NCI-H1694 (cell line): Measurements from ENCODE around the gene PRTFDC1.
A peak's percentile ranks its signal among the peaks of the same experiment; 100 is the strongest.
"Not testable (repeated sequence)": the region's sequence is repeated elsewhere in the genome, so short reads cannot be mapped to it uniquely, and the experiment has no call there.

Experiments used
- DNase-seq: peaks from one replicate; lab custom pipeline; 2025; lab: John Stamatoyannopoulos, UW

Gene PRTFDC1

DNA sequence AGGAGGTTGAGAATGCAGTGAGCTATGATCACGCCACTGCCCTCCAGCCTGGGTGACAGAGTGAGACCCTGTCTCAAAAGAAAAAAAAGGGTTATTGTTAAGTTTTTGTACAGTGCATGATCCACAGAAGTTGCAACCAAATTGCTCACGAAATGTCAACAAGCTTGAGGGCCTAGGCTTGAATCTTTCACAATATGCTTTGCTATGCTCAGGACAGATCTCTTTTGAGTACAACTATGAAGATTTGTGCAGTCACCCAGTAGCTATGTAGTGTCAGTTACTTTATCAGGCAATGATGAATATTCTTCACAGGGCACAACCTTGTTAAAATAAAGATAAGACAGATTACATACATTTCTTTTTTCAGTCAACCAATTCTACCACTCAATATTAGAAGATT, 109.2 kb downstream of the PRTFDC1 start:
- no peak for DNase-seq

DNA sequence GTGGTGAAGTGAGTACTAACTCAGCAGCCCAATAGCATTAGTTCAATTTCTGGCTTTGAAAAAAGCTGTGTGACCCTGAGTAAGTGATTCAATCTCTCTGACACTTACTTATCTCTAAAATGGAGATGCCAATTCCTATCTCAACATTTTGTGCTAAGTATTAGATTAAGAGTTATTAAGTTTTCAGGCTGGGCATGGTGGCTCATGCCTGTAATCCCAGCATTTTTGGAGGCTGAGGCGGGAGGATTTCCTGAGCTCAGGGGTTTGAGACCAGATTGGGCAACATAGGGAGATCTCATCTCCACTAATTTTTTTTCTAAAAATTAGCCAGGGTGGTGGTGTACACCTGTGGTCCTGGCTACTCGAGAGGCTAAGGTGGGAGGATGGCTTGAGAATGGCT, 109.5 kb downstream of the PRTFDC1 start:
- no peak for DNase-seq

DNA sequence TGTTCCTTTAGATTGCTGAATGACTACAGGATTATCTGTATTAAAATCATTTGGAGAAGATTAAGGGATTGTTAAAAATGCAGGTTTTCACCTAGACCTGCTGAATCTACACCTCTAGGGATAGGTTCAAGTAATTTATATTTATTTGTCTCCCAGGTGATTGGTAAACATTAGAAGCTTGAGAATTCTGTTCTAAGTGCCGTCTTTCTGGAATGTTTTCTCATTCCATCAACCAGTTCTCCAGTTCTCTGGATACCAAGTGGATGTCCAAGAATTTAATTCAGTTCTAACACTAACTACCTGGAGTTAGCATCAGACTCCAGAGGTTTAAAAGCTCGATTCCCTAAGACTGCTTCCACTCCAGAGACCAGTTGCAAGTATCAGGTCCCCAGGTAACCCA, 110.9 kb downstream of the PRTFDC1 start:
- DNase-seq = no peak

DNA sequence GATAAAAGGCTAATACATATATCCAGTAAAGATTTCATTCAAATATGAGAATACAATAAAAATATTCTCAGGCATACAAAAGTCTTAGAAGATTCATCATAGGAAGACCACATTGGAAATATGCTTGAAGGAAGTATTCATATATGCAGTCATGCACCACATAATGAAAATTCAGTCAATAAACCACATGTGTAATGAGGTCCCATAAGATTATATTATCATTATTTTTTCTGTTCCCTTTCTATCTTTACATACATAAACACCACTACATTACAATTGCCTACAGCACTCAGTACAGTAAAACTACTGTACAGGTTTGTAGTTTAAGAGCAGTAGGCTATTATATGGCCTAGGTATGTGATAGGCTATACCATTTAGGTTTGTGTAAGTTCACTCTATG, 111.6 kb downstream of the PRTFDC1 start:
- no peak for DNase-seq

DNA sequence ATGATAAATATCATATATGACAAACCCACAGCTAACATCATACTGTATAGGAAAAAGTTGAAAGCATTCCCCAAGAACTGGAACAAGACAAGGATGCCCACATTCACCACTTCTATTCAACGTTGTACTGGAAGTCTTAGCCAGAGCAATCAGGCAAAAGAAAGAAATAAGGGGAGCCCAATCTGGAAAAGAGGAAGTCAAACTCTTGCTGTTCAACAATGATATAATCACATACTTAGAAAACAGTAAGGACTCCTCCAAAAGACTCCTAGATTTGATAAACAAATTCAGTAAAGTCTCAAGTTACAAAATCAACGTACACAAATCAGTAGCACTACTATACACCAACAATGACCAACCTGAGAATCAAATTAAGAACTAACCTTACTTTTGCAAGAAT, 114.6 kb downstream of the PRTFDC1 start:
- not testable (repeated sequence) for DNase-seq

DNA sequence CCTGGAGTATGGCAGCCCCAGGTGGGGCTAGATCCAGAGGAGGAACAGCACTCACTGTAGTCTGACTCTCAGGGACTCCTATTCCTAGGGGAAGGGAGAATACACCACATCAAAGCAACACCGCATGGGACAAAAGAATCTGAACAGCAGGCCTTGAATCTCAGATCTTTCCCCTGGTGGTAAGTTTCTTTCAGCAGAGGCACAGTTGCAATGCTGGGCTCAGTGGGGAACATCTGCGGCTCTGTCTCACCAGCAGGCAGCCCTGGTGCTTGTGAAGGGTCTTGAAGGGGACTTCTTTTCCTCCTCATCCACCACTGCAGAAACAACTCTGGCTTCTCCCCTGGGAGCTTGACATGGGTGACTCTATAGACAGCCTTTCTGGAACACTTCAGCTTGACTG, 117.5 kb downstream of the PRTFDC1 start:
- no peak for DNase-seq

DNA sequence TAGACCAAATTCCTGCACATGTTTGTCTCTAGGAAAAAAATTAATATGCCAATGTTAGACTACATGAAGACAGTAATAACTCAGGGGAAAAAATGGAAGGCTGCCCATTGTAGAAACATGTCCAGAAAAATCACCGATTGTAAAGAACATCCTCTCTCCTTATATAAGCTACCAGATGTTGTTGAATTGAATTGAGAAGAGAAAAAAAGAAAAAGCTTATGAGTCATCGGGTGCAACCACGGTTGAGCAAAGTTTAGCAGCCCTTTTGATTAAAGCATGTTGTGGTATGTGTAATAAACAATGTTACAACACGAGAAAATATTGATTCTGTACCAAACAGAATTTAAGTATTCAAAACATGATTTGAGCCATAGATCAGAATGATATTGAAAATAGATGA, 126.4 kb downstream of the PRTFDC1 start:
- DNase-seq = peak; percentile 2

DNA sequence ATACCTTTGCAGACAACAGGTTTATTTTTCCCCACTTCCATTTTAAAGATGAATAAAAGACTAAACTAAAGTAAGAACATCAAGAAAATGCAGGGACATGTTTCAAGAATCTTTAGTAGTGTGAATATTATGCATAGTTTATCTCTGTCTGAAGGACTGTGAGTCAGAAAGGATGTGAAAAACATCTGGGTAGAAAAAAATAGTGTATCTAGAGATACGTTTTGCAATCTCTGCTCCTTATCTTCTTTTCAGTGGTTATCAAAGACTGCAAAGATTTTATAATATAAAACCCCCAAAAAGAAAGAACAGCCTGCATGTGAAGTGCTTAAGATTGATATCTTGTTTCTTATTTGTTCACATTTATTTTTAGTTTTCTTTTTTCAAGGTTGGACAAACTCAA, 126.9 kb downstream of the PRTFDC1 start:
- no peak for DNase-seq

DNA sequence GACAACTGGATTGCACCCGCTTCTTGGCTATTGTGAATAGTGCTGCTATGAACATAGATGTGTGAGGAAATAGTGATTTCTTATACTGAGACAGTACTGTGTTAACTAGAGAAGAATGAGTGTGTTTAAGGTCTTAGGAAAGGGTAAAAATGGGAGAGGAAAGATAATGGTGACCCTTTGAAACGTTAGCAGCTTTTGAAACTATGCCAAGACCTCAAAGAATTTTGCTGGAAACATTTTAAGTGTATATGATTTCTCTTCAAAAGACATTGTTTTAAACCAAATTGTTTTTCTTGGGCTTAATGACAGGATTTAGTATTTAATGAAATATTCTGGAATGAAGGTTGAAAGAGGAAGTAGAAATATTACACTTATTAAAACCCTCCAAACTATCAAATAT, 127.9 kb downstream of the PRTFDC1 start:
- DNase-seq = no peak

DNA sequence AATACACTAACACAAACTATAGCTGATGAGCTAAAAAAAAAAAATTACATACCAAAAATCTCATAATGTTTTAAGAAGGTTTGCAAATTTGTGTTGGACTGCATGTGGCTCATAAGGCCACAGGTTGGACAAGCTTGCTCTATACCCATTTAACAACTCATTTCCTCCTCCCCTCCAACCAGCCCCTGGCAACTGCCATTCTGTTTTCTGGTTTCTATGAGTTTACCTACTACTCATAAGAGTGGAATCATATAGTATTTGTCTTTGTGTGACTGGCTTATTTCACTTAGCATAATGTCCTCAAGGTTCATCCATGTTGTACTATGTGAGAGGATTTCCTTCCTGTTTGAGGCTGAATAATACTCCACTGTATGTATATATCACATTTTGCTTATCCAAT, 128.3 kb downstream of the PRTFDC1 start:
- DNase-seq = no peak

DNA sequence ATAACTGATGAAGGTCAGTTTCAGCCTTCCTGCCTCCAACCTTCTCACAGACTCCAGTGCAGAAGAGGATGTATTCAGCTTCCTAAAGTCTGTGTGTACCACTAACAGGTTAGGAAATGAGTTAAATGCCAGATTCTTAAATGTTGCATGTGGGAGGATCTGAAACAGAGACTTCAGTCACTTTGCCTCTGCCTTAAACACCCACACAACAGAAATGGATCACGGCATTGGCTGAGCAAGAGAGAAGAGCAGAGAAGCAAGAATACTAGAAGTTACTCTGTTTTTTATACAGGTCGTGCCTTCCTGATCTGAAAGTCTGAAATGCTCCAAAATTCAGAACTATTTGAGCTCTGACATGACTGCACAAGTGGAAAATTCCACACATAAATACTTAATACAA, 129.8 kb downstream of the PRTFDC1 start:
- no peak for DNase-seq

DNA sequence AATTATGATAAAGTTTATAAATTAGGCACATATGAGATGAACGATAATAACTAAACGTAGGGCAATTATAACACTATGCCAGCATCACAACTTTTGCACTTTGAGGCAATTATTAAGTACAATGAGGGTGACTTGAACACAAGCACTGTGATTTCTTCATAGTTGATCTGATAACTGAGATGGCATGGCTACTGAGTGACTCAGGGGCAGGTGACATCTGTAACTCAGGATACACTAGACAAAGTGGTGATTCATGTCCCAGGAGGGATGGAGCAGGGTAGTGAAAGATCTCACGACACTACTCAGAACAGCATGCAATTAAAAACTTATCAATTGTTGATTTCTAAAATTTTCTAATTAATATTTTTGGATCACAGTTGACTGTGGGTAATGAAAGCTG, 130.4 kb downstream of the PRTFDC1 start:
- DNase-seq = no peak

DNA sequence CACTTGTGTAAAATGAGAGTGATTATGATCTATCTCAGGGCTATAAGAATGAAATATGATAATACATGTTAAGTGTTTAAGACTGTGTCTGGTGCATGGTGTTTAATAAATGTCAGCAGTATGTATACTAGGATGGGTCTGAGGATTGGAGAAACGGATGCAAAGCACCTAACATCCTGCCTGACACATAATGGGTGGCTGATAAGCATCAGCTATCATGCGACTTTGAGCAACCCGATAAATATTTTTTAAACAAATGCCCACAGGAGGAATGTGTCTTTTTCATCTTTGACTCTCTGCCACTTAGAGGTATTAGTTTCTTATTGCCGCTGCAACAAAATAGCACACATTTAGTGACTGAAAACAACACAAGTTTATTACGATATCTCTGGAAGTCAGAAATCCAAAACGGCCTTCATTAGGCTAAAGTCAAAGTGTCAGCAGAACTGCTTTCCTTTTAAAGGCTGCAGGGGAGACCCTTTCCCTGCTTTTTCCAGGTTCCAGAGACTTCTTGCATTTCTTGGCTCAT, 135.5 kb downstream of the PRTFDC1 start:
- DNase-seq = no peak

DNA sequence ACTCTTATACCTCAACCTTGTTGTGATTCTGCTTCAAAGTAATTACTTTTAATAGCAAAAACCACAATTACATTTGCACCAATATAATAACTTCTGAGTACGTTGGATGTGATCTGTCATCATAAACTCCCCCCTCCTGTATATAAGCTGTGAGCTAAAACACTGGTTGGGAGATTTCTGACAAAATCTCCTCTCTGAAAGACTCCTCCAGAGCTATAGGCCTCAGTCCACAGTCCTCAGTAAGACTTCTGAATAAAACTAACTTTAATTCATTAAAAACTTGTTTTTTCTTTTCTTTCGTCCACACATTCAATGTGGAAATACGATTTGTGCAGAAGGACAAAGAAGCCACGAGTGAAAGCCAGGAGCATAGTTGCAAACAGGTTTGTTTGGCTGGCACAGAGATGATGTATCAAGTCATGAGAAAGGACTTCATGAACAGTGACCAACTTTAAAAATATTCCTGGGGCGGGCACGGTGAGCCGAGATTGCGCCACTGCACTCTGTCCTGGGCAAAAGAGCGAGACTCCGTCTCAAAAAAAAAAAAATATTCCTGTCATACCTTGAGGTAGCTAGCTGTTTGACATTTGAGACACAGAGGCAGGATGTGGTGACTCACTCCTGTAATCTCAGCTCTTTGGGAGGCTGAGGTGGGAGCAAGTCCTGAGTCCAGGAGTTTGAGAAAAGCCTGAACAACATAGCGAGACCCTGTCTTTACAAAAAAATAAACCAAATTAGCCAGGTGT, 137.7 kb downstream of the PRTFDC1 start:
- no peak for DNase-seq

DNA sequence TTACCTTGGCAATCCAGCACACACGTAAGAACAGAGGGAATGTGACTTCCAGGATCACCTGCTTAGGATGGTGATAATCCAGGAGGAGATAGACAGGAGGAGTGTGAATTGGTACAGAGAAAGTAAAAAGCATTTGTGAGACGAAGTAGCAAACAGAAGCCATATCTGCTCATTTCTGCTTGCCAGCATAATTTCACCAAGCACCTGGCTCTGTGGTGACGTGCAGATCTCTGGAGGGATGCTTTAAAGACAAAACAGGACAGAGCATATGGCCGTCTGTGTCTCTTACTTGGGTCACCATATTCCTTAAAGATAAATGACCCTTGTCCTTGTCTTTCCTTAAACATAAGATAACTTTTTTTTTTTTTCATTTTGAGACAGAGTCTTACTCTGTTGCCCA, 138.6 kb downstream of the PRTFDC1 start:
- no peak for DNase-seq

DNA sequence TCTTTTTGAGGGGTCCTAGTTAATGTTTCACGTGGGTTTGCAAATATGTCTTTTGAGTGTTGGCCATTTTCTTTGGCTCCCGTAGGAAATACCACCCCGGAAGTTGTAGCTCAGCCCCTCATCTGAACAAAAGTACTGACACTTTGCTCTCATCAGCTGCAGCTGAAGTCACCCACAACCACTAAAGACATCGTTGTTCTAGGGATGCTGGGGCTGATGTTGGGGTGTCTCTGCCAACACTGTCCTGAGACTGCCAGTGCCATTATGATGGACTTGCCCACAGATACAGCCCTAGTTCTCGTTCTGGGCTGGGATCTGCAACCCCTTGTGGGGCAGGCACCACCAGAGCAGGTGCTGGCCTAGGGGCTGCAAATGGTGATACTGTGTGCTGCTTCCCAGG, 146.1 kb downstream of the PRTFDC1 start:
- no peak for DNase-seq

DNA sequence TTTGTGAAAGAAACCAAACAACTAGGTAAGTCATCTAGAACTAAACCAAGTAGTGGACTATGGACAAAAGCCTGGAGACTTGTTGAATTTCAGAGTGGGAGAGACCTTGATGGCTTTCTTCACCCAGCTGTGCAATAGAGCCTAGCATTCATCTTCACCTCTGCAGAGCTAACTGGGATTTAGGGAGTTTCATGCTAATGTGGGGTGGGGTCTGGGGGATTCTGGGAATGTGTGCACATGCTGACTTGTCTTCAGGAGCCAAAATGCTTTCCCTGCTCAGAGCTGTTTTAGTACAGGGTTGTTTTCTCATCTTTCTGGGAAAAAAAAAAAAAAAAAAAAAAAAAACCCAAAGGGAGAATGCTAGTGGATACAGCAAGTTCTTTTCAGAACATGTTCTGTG, 147.4 kb downstream of the PRTFDC1 start:
- DNase-seq = no peak

DNA sequence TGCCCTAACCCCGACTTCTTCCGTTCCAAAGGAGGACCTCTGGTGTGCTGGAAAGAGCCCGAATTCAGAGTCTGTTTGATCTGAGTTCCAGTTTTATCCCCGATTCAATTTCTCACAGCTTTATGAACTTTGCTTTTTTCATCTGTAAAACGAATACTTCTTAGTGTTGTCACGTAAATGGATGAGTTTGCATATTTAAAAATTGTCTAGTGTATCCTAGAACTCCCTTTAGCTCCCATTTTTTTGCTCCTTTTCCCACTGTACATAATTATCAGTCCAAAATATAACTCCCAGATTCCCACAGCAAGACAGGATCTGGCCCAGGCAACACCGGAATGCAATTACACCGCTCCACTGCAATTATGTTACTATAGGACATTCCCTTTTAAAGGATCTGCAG, 148.0 kb downstream of the PRTFDC1 start:
- no peak for DNase-seq

DNA sequence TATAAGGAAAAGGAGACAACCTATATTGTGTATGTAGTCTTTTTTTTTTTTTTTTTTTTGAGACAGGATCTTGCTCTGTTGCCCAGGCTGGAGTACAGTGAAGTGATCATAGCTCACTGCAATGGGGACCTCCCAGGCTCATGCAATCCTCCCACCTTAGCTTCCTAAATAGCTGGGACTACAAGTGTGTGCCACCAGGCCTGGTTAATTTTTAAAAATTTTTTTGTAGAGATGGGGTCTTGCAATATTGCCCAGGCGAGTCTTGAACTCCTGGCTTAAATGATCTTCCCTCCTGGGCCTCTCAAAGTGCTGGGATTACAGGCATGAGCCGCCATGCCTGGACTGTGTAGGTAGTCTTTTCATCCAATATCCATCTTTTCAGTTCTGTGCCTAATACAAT, 150.0 kb downstream of the PRTFDC1 start:
- no peak for DNase-seq

DNA sequence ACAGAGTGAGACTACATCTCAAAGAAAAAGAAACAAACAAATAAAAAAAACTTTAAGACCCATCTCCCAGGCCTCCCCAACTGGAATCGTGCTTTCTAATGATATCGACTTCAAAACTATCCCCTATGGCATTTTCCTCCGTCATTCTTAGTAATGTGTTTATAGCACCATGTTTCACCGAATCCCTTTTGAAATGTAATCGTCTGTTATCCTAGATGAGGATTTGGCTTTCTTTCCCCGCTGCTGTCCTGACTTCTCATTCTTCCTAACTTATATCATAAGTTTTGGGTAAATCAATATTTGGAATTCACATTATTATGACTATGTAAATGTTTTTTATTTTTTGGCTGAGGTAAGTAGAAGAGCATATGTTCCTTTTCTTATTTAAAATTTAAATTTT, 151.5 kb downstream of the PRTFDC1 start:
- DNase-seq = no peak
